ENCODE data around the gene TMOD3. TPM values are rescaled to one million over a fixed set of nuclear protein-coding genes. Genes with fewer than 3 reads are reported as not detected.

The TMOD3 gene
- total RNA-seq, 2 experiments from 2014 or later = 45.9 to 52.8 TPM

- no peaks in the 10 kb centered on the region for H3K27me3 Mint-ChIP-seq (ENCODE audit: low read depth)
- DNase-seq = no peak
- H3K27ac Mint-ChIP-seq = no peak overlapping the region
- intact Hi-C loops (cut with micrococcal nuclease) = no loop called here
- CTCF ChIA-PET = interaction anchor here (0.7 kb wide), 1 partner anchor 81 kb away, joined by 3 read pairs; no protein-coding TSS in a partner anchor
- no peaks in the 10 kb centered on the region for H3K9me3 Mint-ChIP-seq
- H3K36me3 Mint-ChIP-seq (ENCODE audit: low read depth) = peaks cover 2% of the 10 kb centered on the region
- no peak overlapping the region for H3K4me3 Mint-ChIP-seq
- no peaks in the 10 kb centered on the region for H3K4me1 Mint-ChIP-seq (ENCODE audit: low read depth)
Observed at GRCh38 chr15:51932161-51932560, 102.7 kb downstream of the TMOD3 start.

GRCh38 chr15:51935466-51936104 lies 106.1 kb downstream of the TMOD3 start:
- H3K27me3 Mint-ChIP-seq (ENCODE audit: low read depth) = no peaks in the 10 kb centered on the region
- no peaks in the 10 kb centered on the region for H3K9me3 Mint-ChIP-seq
- H3K36me3 Mint-ChIP-seq (ENCODE audit: low read depth) = peaks cover 10% of the 10 kb centered on the region
- intact Hi-C loops (cut with micrococcal nuclease) = no loop called here
- H3K4me1 Mint-ChIP-seq (ENCODE audit: low read depth) = no peaks in the 10 kb centered on the region
- no peak for DNase-seq
- CTCF ChIA-PET = interaction anchor here (1.1 kb wide), 1 partner anchor 46 kb away, joined by 3 read pairs; no protein-coding TSS in a partner anchor
- peak overlapping the region; percentile 6 for H3K27ac Mint-ChIP-seq
- H3K4me3 Mint-ChIP-seq = no peak overlapping the region

GRCh38 chr15:51936105-51936478 lies 106.6 kb downstream of the TMOD3 start:
- Mint-ChIP-seq H3K36me3 (ENCODE audit: low read depth) (peaks cover 8% of the 10 kb centered on the region), H3K27me3 (ENCODE audit: low read depth) (no peaks in the 10 kb centered on the region), H3K4me1 (ENCODE audit: low read depth) (no peaks in the 10 kb centered on the region), H3K27ac (no peak overlapping the region), H3K4me3 (no peak overlapping the region), H3K9me3 (no peaks in the 10 kb centered on the region)
- CTCF ChIA-PET = interaction anchor here (0.7 to 1.1 kb wide), 2 partner anchors 9 to 46 kb away, joined by 3 read pairs; no protein-coding TSS in a partner anchor
- intact Hi-C loops (cut with micrococcal nuclease) = no loop called here
- no peak for DNase-seq

DNA sequence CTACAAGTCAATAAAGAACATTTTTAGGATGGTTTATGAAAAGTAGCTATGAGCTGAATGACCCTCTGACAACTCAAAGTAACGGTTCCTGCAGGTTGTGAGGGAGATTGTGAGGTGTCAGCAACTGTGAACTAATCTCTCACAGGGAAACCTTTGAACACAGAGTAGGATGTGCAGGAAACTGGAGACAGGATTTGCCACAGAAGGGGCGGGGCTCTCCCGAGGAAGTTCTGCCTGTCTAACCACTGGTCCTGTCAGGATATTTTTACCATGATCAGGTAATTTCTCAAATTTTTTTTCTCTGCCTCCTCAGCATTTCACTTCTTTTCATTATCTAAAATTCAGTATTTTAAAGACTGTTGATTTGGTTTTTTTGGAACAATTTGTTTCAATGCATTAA lies 108.8 kb downstream of the TMOD3 start:
- CTCF ChIA-PET = no interaction called here
- peaks cover 21% of the 10 kb centered on the region for H3K36me3 Mint-ChIP-seq (ENCODE audit: low read depth)
- intact Hi-C loops (cut with micrococcal nuclease) = no loop called here
- no peaks in the 10 kb centered on the region for H3K4me1 Mint-ChIP-seq (ENCODE audit: low read depth)
- H3K27ac Mint-ChIP-seq = no peak overlapping the region
- no peak overlapping the region for H3K4me3 Mint-ChIP-seq
- no peak for DNase-seq
- no peaks in the 10 kb centered on the region for H3K9me3 Mint-ChIP-seq
- H3K27me3 Mint-ChIP-seq (ENCODE audit: low read depth) = no peaks in the 10 kb centered on the region

GRCh38 chr15:51939216-51939615 lies 109.8 kb downstream of the TMOD3 start:
- Mint-ChIP-seq H3K27ac (no peak overlapping the region), H3K36me3 (ENCODE audit: low read depth) (peaks cover 29% of the 10 kb centered on the region), H3K27me3 (ENCODE audit: low read depth) (no peaks in the 10 kb centered on the region), H3K9me3 (no peaks in the 10 kb centered on the region), H3K4me3 (no peak overlapping the region), H3K4me1 (ENCODE audit: low read depth) (no peaks in the 10 kb centered on the region)
- CTCF ChIA-PET = no interaction called here
- intact Hi-C loops (cut with micrococcal nuclease) = no loop called here
- DNase-seq = no peak

DNA sequence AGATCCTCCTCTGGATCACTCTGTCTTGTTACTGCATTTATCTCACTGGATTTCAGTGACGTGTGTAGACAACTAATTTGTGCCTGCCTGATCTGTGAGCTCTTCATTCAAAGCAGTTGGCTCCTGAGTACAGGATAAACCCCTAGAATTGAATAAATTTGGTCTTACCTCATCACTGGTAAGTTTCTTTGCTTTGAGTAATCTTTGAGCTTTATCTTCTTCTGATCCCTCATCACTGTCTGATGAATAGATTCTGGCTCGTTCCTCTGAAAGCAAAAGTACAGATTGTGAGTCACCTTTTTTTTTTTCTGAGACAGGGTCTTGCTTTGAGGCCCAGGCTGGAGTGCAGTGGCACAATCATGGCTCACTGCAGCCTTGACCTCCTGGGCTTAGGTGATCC lies 117.7 kb downstream of the TMOD3 start:
- Mint-ChIP-seq H3K9me3 (no peaks in the 10 kb centered on the region), H3K27ac (peak overlapping the region; percentile 71), H3K4me1 (ENCODE audit: low read depth) (peaks cover 8% of the 10 kb centered on the region), H3K27me3 (ENCODE audit: low read depth) (no peaks in the 10 kb centered on the region), H3K4me3 (no peak overlapping the region), H3K36me3 (ENCODE audit: low read depth) (peaks cover 45% of the 10 kb centered on the region)
- intact Hi-C loops (cut with micrococcal nuclease) = no loop called here
- DNase-seq = no peak
- CTCF ChIA-PET = interaction anchor here (0.6 to 0.8 kb wide), 4 partner anchors 34 to 130 kb away, joined by 3 to 4 read pairs (median 4); no protein-coding TSS in a partner anchor

DNA sequence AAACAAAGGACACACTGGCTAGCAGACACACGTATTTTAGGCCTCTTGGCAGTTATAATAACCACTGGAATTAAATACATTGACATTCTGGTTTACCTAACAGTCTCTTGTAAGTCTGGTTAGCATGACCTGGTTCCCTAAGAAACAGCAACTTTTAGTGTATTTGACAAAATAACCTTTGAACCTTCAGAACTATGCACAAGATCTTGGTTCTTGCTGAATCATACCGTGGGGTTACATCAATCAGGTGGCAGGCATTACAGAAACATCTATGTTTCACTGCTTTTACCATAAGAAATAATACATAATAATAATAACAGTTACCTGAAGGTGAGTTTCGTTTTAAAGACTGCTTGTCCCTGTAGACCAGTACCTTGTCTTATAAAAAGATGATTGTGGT lies 123.4 kb downstream of the TMOD3 start:
- CTCF ChIA-PET = no interaction called here
- no peaks in the 10 kb centered on the region for H3K9me3 Mint-ChIP-seq

GRCh38 chr15:51955504-51955903 lies 126.1 kb downstream of the TMOD3 start:
- Mint-ChIP-seq H3K27me3 (ENCODE audit: low read depth) (no peaks in the 10 kb centered on the region), H3K36me3 (ENCODE audit: low read depth) (peaks cover 32% of the 10 kb centered on the region), H3K4me1 (ENCODE audit: low read depth) (no peaks in the 10 kb centered on the region), H3K27ac (no peak overlapping the region), H3K4me3 (no peak overlapping the region), H3K9me3 (no peaks in the 10 kb centered on the region)
- CTCF ChIA-PET = no interaction called here
- DNase-seq = no peak
- intact Hi-C loops (cut with micrococcal nuclease) = no loop called here

More for the DNA sequence above, 123.4 kb downstream of the TMOD3 start:
- Mint-ChIP-seq H3K4me3 (no peak overlapping the region), H3K27ac (no peak overlapping the region), H3K27me3 (ENCODE audit: low read depth) (no peaks in the 10 kb centered on the region), H3K4me1 (ENCODE audit: low read depth) (no peaks in the 10 kb centered on the region), H3K36me3 (ENCODE audit: low read depth) (peaks cover 28% of the 10 kb centered on the region)
- intact Hi-C loops (cut with micrococcal nuclease) = no loop called here
- DNase-seq = no peak

Other genes with a start within 250 kb of the TMOD3 start
- 10 to 100 TPM in 1 of 2 experiments, 1 to 10 TPM in 1; 10.0 TPM for gene DMXL2, start 206.9 kb upstream of the TMOD3 start, total RNA-seq
- gene SCG3, start 148.2 kb upstream of the TMOD3 start, total RNA-seq = not detected
- gene LYSMD2, start 92.0 kb upstream of the TMOD3 start, total RNA-seq = 10 to 100 TPM; 14.5 to 16.8 TPM
- 1 to 10 TPM; 6.4 to 6.8 TPM for gene TMOD2, start 78.1 kb upstream of the TMOD3 start, total RNA-seq
- 10 to 100 TPM; 21.0 to 23.8 TPM for gene LEO1, start 142.1 kb downstream of the TMOD3 start, total RNA-seq
- 10 to 100 TPM; 16.7 to 17.2 TPM for gene MAPK6, start 189.6 kb downstream of the TMOD3 start, total RNA-seq